BLaER1 (cell line): ENCODE data around the gene SEC14L1.
"Not testable (repeated sequence)": the region's sequence is repeated elsewhere in the genome, so short reads cannot be mapped to it uniquely, and the experiment has no call there.

Source experiments
- H3K27ac ChIP-seq: shearing (Covaris generic); formaldehyde crosslinking; 2 replicates; pipeline ENCODE4 v1.8.1; 2022
- H3K27me3 ChIP-seq: shearing (Covaris generic); formaldehyde crosslinking; 2 replicates; pipeline ENCODE4 v1.8.1; 2022
- H3K36me3 ChIP-seq: shearing (Covaris generic); formaldehyde crosslinking; 2 replicates; pipeline ENCODE4 v1.8.1; 2022
- H3K4me1 ChIP-seq: shearing (Covaris generic); formaldehyde crosslinking; 2 replicates; pipeline ENCODE4 v1.8.1; 2022
- H3K4me2 ChIP-seq: shearing (Covaris generic); formaldehyde crosslinking; 2 replicates; pipeline ENCODE4 v1.8.1; 2022
- H3K4me3 ChIP-seq: shearing (Covaris generic); formaldehyde crosslinking; 2 replicates; pipeline ENCODE4 v1.8.1; 2022
- H3K9ac ChIP-seq: shearing (Covaris generic); formaldehyde crosslinking; 2 replicates; pipeline ENCODE4 v1.8.1; 2022
- H3K9me3 ChIP-seq: shearing (Covaris generic); formaldehyde crosslinking; 2 replicates; pipeline ENCODE4 v1.8.1; 2022
- H4K20me1 ChIP-seq: shearing (Covaris generic); formaldehyde crosslinking; 2 replicates; pipeline ENCODE4 v1.8.1; 2022
- Cebpa-rat ChIP-seq: shearing (Covaris generic); IDR thresholded peaks from 2 replicates; pipeline ENCODE4 v1.8.1; 2022

SEC14L1 gene

DNA sequence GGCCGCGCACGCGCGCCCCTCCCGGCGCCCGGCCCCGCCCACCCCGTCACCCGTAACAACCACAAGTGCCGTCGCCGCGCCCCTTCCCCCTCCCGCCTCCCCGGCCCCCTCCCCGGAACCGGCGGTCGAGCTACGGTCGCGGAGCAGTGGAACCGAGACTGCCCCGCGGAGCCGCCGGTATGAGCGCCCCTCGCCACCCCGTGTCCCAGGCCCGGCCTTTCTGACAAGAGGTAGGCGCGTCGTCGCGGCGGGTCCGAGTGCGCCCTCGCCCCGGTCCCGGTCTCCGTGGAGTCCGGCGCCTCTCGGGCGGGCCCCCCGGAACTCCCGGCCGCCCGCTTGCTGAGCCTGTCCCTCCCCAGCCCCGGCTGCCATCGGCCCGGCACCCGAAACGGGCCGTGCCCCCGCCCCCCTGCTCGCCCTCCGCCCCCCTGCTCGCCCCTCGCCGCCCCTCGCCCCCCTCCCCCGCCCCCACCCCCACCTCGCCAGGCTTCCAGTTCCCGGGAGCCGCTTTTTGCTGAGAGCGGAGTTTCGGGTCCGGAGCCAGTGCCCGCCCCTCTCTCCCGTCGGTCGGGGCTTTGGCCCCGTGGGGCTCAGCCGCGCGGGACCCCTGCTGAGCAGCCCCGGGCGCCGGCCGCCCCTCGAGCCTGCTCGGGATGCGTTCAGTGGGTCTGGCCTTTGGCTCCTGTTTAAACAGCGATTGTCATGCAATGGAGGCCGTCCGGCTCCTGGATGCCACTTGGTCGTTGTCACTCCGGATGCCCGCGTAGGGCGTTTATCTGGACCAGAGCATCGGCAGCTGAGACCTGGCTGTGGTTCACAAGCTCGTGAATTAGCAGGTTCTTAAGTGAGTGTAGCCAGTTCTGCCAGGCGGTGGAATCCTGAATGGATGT, at the start of gene SEC14L1:
Gene SEC14L1 (plus strand): TSS at position 92 of the 890 bp plus-strand sequence. CDS start 2,628 bp downstream, outside the sequence.
- H4K20me1 ChIP-seq = peaks cover 21% of the 10 kb centered on the region
- peak within 1 kb of the TSS; percentile 78 for H3K4me3 ChIP-seq
- H3K4me2 ChIP-seq = peak within 1 kb of the TSS; percentile 90
- peaks cover 27% of the 10 kb centered on the region for H3K9me3 ChIP-seq
- H3K27ac ChIP-seq = peak within 1 kb of the TSS; percentile 93
- peak within 1 kb of the TSS; percentile 82 for H3K9ac ChIP-seq
- H3K4me1 ChIP-seq = peaks cover 59% of the 10 kb centered on the region
- no peaks in the 10 kb centered on the region for H3K27me3 ChIP-seq
- TF ChIP-seq Cebpa-rat = no peak
- H3K36me3 ChIP-seq = peaks cover 25% of the 10 kb centered on the region

DNA sequence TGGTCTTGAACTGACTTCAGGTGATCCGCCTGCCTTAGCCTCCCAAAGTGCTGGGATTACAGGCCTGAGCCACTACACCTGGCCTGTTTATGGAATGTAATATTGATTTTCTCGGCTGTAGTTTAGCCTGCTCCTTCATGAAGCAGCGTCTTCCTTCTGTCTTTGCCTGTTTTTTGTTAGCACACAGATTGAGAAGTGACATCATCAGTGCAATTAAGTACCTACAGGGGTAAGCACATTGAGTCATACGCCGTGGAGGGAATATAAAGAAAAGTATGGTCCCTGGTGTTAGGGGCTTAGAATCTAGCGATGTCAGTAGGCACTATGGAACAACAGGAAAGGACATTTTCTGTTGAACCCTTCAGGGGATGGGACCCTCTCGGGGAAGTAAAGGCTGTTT, 48.7 kb upstream of the SEC14L1 start:
- Histone ChIP-seq H4K20me1 (peaks cover 44% of the 10 kb centered on the region; the same call in 1 of the 2 replicates), H3K4me1 (peaks cover 61% of the 10 kb centered on the region), H3K4me2 (peak overlapping the region; percentile 91; the same call in 1 of the 2 replicates), H3K9ac (no peak overlapping the region; the same call in 1 of the 2 replicates), H3K36me3 (peaks cover 72% of the 10 kb centered on the region), H3K9me3 (no peaks in the 10 kb centered on the region), H3K27ac (no peak overlapping the region), H3K27me3 (no peaks in the 10 kb centered on the region), H3K4me3 (no peak overlapping the region)
- TF ChIP-seq Cebpa-rat = no peak

DNA sequence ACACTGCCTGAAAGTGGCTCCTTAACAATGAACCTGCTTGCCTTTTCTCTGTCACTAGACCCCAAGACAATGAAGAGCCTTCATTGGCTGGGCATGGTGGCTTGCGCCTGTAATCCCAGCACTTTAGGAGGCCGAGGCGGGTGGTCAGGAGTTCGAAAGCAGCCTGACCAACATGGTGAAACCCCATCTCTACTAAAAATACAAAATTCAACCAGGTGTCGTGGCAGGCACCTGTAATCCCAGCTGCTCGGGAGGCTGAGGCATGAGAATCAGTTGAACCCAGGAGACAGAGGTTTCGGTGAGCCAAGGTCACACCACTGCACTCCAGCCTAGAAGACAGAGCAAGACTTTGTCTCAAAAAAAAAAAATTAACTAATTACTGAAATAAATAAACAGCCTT, 45.3 kb upstream of the SEC14L1 start:
- H3K36me3 ChIP-seq = peaks cover 95% of the 10 kb centered on the region

DNA sequence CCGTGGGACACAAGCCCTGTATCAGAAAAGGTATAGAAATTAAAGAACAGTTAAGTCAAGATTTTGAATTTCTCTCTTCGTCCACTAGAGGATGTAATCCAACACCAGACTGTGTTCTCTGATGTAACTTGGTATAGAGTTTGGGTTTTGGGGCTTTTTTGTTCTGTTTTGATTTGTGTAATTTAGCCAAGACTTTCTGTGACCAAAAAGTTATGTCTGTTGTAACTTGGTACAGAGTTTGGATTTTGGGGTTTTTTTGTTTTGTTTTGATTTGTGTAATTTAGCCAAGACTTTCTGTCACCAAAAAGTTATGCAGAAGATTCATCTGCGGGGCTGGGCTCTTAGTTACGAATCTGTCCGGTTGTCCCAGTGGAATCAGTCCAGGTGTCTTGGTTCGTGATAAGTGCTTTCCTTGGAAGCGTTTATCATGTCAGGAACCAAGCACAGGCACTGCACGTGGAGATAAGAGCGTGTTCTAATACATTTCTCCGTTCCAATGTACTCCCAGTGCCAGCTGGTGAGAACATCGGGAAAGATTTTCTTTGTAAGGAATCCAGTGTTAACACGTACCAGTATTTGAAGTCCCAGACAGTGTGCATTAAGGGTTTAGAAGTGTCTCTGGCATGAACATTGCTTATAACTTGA, 44.1 kb upstream of the SEC14L1 start:
- Histone ChIP-seq H3K9ac (no peak overlapping the region), H3K4me3 (no peak overlapping the region), H3K9me3 (no peaks in the 10 kb centered on the region), H3K27me3 (no peaks in the 10 kb centered on the region), H3K27ac (no peak overlapping the region), H3K36me3 (peaks cover 83% of the 10 kb centered on the region), H4K20me1 (peaks cover 57% of the 10 kb centered on the region; the same call in 1 of the 2 replicates), H3K4me1 (peaks cover 33% of the 10 kb centered on the region), H3K4me2 (no peak overlapping the region)
- no peak for TF ChIP-seq Cebpa-rat

More for the DNA sequence above, 45.3 kb upstream of the SEC14L1 start:
- H3K4me2 ChIP-seq = no peak overlapping the region
- H4K20me1 ChIP-seq = peaks cover 57% of the 10 kb centered on the region; the same call in 1 of the 2 replicates
- 0 out of 2 replicates have a peak overlapping the region, but pooled peaks have one; percentile 2 for H3K27ac ChIP-seq
- TF ChIP-seq Cebpa-rat = no peak
- H3K27me3 ChIP-seq = no peaks in the 10 kb centered on the region
- H3K4me1 ChIP-seq = peaks cover 33% of the 10 kb centered on the region
- H3K9me3 ChIP-seq = no peaks in the 10 kb centered on the region
- no peak overlapping the region for H3K4me3 ChIP-seq
- H3K9ac ChIP-seq = no peak overlapping the region

DNA sequence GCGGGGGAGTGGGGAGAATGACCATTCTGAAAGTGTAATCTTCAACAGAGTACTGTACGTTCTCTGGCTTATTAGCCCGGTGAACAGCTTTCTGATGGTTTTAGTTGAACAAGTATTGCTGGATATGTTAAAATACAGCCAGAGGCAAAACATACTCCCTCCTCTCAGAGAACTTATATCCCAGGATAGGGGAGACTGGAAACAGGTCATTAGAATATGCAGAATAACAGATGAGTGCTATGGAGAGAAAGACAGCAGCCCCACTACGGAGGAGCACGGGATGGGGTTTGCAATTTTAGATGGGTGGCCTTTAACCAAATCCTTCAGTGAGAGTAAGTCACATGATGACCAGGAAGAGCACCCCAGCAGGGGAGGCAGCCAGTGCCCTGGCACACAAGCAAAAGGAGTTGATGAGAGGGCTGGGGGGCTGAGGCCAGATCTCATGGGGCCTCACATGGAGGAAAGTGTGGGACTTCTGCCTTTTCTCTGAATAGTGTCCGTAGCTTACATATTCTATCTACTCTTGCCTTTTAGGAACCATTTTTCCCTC, 43.1 kb upstream of the SEC14L1 start:
- H3K36me3 ChIP-seq = peaks cover 73% of the 10 kb centered on the region
- H3K4me1 ChIP-seq = peaks cover 33% of the 10 kb centered on the region
- TF ChIP-seq Cebpa-rat = no peak
- H3K9me3 ChIP-seq = no peaks in the 10 kb centered on the region
- no peak overlapping the region for H3K9ac ChIP-seq
- peaks cover 54% of the 10 kb centered on the region; the same call in 1 of the 2 replicates for H4K20me1 ChIP-seq
- no peaks in the 10 kb centered on the region for H3K27me3 ChIP-seq
- H3K27ac ChIP-seq = no peak overlapping the region
- H3K4me2 ChIP-seq = no peak overlapping the region
- H3K4me3 ChIP-seq = no peak overlapping the region

DNA sequence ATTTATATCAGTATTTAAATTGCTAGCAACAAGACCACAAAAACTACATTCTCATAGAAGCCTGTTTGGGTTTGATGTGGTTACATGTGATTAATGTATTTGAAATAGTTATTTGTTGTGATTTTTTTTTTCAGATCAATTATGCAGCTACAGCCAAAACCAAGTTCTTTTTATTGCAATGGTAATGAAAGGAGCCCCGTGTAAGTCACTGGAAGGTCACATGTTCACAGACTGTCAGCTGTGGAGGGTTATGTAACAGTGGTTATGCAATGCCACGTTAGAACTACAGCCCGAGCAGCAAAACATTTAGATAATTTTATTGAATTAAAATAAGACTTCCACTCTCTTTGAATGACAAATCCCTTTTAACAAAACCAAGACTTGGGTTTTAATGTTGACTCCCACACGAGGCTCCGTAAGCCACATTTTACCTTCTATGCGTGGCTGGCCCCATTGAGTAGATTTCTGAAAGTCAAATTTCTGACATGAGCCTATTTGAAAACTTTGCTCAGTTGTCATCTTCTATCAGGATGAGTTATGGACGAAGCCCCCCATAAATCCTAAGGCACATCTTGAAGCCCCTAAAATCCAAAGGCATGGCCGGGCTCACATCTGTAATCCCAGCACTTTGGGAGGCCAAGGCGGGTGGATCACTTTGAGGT, 41.8 kb upstream of the SEC14L1 start:
- H3K36me3 ChIP-seq = peaks cover 60% of the 10 kb centered on the region
- H3K9me3 ChIP-seq = no peaks in the 10 kb centered on the region
- no peak overlapping the region for H3K4me3 ChIP-seq
- no peak overlapping the region for H3K4me2 ChIP-seq
- H4K20me1 ChIP-seq = peaks cover 41% of the 10 kb centered on the region; the same call in 1 of the 2 replicates
- no peaks in the 10 kb centered on the region for H3K27me3 ChIP-seq
- no peak overlapping the region for H3K27ac ChIP-seq
- H3K4me1 ChIP-seq = peaks cover 29% of the 10 kb centered on the region
- H3K9ac ChIP-seq = no peak overlapping the region
- TF ChIP-seq Cebpa-rat = no peak

DNA sequence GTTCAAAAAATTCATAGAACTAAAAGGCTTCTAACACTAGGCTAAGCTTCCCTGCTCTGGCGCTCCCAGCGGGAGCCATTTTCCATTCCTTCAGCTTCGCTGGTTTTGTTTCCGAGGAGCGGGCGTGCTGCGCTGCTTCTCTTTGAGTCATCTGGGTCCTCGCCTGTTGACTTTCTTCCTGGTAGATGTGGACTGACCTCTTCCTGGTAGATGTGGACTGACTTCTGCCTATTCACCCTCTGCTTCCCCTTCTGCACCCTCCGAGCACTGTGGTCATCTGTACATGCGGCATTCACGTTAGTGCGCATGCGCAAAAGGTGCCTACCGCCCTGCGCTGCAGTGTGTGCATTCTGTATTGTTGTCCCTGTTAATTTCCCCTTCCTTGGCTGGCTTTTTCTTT, 40.8 kb upstream of the SEC14L1 start:
- Histone ChIP-seq H3K4me1 (peaks cover 29% of the 10 kb centered on the region), H3K27ac (no peak overlapping the region), H3K4me2 (no peak overlapping the region), H3K9me3 (no peaks in the 10 kb centered on the region), H3K4me3 (no peak overlapping the region), H4K20me1 (peaks cover 31% of the 10 kb centered on the region; the same call in 1 of the 2 replicates), H3K9ac (no peak overlapping the region), H3K36me3 (peaks cover 50% of the 10 kb centered on the region), H3K27me3 (no peaks in the 10 kb centered on the region)
- TF ChIP-seq Cebpa-rat = no peak

DNA sequence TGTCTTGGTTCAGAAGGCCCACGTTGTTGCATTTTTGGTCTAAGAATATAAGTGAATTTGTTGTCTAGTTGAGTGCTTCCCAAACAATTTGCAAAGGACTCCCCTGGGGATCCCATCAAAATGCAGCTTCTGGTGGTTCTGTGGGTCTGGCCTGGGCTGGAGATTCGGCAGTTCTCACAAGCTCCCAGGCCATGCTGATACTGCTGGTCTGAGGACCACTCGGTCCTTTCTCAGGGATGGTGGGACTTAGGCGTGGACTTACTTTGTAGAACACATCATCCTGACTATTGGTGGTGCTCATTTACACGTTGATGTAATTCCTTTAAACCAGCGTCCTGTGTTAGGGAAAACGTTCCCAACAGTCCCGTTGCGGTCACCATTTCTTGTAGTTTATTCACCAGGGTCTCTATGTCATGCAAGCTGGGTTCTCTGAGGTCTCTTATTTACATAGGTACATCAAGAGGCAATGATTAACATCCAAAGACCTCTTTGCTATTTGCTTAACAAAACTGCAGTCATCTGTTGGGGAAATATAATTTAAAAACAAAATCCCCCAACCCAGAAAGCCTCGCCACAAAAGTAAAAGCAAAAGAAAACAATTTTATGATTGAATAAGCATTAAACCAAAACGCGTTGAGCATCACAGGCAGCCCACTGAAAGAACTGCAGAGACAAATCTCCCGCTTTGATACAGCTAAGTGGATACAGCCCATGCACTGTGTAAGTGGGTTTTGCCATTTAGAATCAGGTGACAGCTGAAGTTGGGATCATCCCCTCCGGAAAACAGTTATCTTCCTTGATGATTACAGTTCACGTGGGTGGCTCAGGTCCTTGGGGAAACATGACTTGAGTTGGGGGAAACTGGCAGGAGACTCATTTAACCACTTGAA, 39.0 kb upstream of the SEC14L1 start:
- no peak overlapping the region for H3K4me3 ChIP-seq
- peak overlapping the region; percentile 53 for H3K4me2 ChIP-seq
- H3K36me3 ChIP-seq = peaks cover 34% of the 10 kb centered on the region
- H3K27me3 ChIP-seq = no peaks in the 10 kb centered on the region
- H3K9me3 ChIP-seq = no peaks in the 10 kb centered on the region
- peaks cover 16% of the 10 kb centered on the region; the same call in 1 of the 2 replicates for H4K20me1 ChIP-seq
- peaks cover 44% of the 10 kb centered on the region for H3K4me1 ChIP-seq
- peak overlapping the region; percentile 57; the same call in 1 of the 2 replicates for H3K27ac ChIP-seq
- H3K9ac ChIP-seq = no peak overlapping the region; the same call in 1 of the 2 replicates
- TF ChIP-seq Cebpa-rat = no peak

DNA sequence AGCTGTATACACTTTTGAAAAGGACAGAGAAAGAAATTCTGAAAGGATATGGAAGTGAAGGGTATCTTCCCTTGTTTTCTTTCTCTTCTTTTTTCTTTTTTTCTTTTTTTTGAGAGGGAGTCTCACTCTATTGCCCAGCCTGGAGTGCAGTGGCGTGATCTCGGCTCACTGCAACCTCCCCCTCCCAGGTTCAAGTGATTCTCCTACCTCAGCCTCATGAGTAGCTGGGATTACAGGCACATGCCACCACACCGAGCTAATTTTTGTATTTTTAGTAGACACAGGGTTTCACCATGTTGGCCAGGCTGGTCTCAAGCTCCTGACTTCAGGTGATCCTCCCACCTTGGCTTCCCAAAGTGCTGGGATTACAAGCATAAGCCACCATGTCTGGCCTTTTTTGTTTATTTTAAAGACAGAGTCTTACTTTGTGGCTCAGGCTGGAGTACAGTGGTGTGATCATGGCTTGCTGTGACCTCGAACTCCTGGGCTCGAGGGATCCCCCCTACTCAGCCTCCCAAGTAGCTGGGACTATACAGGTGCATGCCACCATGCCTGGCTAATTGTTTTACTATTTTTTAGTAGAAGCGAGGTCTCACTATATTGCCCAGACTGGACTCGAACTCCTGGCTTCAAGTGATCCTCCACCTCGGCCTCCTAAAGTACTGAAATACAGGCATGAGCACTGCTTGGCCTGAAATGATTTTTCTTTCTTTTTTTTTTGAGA, 38.2 kb upstream of the SEC14L1 start:
- H3K9ac ChIP-seq, H3K9me3 ChIP-seq, H3K27me3 ChIP-seq, H3K4me3 ChIP-seq: not testable (repeated sequence)
- Histone ChIP-seq H3K4me1 (peaks cover 49% of the 10 kb centered on the region), H3K4me2 (peak overlapping the region; percentile 53), H3K36me3 (peaks cover 26% of the 10 kb centered on the region), H4K20me1 (peaks cover 10% of the 10 kb centered on the region; the same call in 1 of the 2 replicates), H3K27ac (peak overlapping the region; percentile 39)
